Stomach (tissue), 9 donors: ENCODE results near the gene GPR151. TPM values are rescaled to one million over a fixed set of nuclear protein-coding genes. Genes with fewer than 3 reads are reported as not detected.

ENCODE experiments used
- DNase-seq, 2 donors: peaks; one replicate each; pipeline versions ENCODE4 v3.0.0 to v3.0.0-alpha.2; 2013 to 2019
- H3K27ac ChIP-seq, 5 donors: fragments of 200-600 bp in 4 of 5; sonication (generic) in 4 of 5; one replicate each; pipeline ENCODE4 v1.5.1; 2013 to 2019; ENCODE audit warnings: mild to moderate bottlenecking in 1 of 5, moderate library complexity in 1 of 5
- H3K27me3 ChIP-seq, 3 donors: fragments of 200-600 bp; sonication (generic); one replicate each; pipeline ENCODE4 v1.5.1; 2017 to 2019; ENCODE audit warnings: mixed run types in 1 of 3
- H3K36me3 ChIP-seq, 4 donors: fragments of 200-600 bp; sonication (generic); 1 replicate in 3 of 4; 2 replicates in 1 of 4; pipeline ENCODE4 v1.5.1; 2016 to 2019
- H3K4me1 ChIP-seq, 4 donors: fragments of 200-600 bp; sonication (generic); one replicate each; pipeline ENCODE4 v1.5.1; 2016 to 2019
- H3K4me3 ChIP-seq, 4 donors: fragments of 200-600 bp; sonication (generic) in 3 of 4; one replicate each; pipeline ENCODE4 v1.5.1; 2016 to 2019; ENCODE audit warnings: mild to moderate bottlenecking in 1 of 4
- H3K9me3 ChIP-seq, 4 donors: fragments of 200-600 bp; sonication (generic); one replicate each; pipeline ENCODE4 v1.5.1; 2016 to 2019
- EP300 ChIP-seq: sonication (generic); formaldehyde crosslinking; IDR thresholded peaks from one replicate; pipeline ENCODE4 v1.6.1; 2017; ENCODE audit warnings: antibody characterized with exemption
- POLR2A ChIP-seq, 4 donors: fragments of 450-650 bp; IDR thresholded peaks; one replicate each; pipeline ENCODE4 v1.6.1; 2016; ENCODE audit warnings: antibody characterized with exemption in 4 of 4, control low read depth in 2 of 4, mild to moderate bottlenecking in 1 of 4, moderate library complexity in 1 of 4
- POLR2AphosphoS5 ChIP-seq, 3 donors: sonication (generic); formaldehyde crosslinking; IDR thresholded peaks; one replicate each; pipeline ENCODE4 v1.6.1; 2016; ENCODE audit warnings: antibody characterized with exemption in 3 of 3
- WGBS, 5 donors: extraction: QIAGEN DNeasy Blood & Tissue Kit in 3 of 5; methylation state at CpG; one replicate each; pipeline versions ENCODE4 v1.1.5 to v1.1.7; 2013 to 2018; 5-methylcytosine and 5-hydroxymethylcytosine counted together
- intact Hi-C: fragments of 100-400 bp; cut with DNase I; formaldehyde crosslinking; loops from one replicate; pipeline ENCODE4 v1.15.1; 2023; ENCODE audit warnings: low total_unique reads
- polyA plus RNA-seq, 3 donors: library from polyadenylated mRNA; stranded (reverse); fragments of 200-250 nt; gene quantifications; one replicate each; pipeline ENCODE4 v1.2.3, GENCODE V29; 2013
- total RNA-seq, 5 donors: library from RNA; depleted of rRNA; stranded (reverse); fragments of >200 nt; gene quantifications; one replicate each; pipeline versions ENCODE4 v1.1.0 to v1.2.3, GENCODE V29; 2014 to 2016
- TF ChIP-seq, protein P1 (sequence below), 7 experiments: fragments of 450-650 bp in 4 of 7; fragments of 200-600 bp in 3 of 7; sonication (generic) in 3 of 7; IDR thresholded peaks; one replicate each; pipeline ENCODE4 v1.5.1; 2016 to 2019; ENCODE audit warnings: antibody characterized with exemption in 7 of 7, control low read depth in 2 of 7, mild to moderate bottlenecking in 1 of 7
- donor health status: healthy with polysubstance abuse.
- donor health status: Bipolar disorder and iron deficiency.
- donor health status: healthy.

The GPR151 gene
- total and polyA plus RNA-seq, 8 donors, result not detected

DNA sequence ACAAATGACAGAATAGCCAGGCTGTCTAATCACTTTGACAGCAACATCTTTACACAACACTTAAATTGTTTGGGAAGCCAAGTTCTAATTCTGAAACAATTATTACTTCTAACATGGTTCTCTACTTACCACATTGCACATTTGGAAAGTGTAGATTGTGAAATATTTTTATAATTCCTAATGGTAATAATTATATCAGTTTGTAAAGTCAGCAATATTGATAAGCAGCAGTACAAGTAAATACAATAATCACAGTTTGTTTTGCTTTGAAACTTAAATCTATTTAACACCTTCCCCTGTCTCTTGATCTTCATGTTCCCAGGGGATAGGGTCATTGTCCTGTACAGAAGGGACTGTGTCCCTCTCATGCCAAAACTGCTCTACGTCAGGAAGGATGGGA lies 1.4 kb downstream of the GPR151 start:
- intact Hi-C loops, result no loop called here
- H3K27ac ChIP-seq, result no peak overlapping the region
- H3K4me3 ChIP-seq, result no peak overlapping the region
- no peak for DNase-seq
- H3K9me3 ChIP-seq, result no peaks in the 10 kb centered on the region
- 36 to 82% (median 58%) methylated on average over 1 of the region's 1 CpG for WGBS, 5 donors
- H3K27me3 ChIP-seq, result no peaks in the 10 kb centered on the region
- H3K4me1 ChIP-seq, result no peaks in the 10 kb centered on the region
- H3K36me3 ChIP-seq, result peaks cover 17 to 34% (median 30%) of the 10 kb centered on the region in 4 donors
- TF ChIP-seq EP300 (no peak), POLR2AphosphoS5 (IDR thresholded peaks at IDR 0.05) (no peak), POLR2A (IDR thresholded peaks at IDR 0.05) (no peak)
- TF ChIP-seq, protein P1, sequence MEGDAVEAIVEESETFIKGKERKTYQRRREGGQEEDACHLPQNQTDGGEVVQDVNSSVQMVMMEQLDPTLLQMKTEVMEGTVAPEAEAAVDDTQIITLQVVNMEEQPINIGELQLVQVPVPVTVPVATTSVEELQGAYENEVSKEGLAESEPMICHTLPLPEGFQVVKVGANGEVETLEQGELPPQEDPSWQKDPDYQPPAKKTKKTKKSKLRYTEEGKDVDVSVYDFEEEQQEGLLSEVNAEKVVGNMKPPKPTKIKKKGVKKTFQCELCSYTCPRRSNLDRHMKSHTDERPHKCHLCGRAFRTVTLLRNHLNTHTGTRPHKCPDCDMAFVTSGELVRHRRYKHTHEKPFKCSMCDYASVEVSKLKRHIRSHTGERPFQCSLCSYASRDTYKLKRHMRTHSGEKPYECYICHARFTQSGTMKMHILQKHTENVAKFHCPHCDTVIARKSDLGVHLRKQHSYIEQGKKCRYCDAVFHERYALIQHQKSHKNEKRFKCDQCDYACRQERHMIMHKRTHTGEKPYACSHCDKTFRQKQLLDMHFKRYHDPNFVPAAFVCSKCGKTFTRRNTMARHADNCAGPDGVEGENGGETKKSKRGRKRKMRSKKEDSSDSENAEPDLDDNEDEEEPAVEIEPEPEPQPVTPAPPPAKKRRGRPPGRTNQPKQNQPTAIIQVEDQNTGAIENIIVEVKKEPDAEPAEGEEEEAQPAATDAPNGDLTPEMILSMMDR (IDR thresholded peaks at IDR 0.05), result no peak

DNA sequence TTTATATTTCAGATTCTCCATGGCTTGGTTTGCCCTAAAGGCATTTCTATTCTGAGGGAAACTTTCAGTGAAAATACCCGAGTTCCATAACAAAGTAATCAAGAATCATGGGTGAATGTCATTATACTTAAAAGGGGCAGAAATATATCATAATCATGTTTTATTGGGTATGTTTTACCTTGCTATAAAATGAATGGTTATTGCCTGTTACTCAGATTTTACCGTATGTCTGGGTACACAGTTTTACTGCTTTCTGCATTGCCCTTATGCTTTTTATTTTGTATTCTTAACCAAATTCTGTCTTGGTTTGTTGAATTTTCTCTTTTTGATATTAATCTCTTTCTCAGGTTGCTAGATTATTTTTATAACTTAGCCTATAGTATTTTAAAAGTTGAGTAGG lies 2.5 kb downstream of the GPR151 start:
- Histone ChIP-seq H3K4me3 (no peak overlapping the region), H3K4me1 (no peaks in the 10 kb centered on the region), H3K9me3 (no peaks in the 10 kb centered on the region), H3K36me3 (peaks cover 23 to 45% (median 41%) of the 10 kb centered on the region in 4 donors), H3K27me3 (no peaks in the 10 kb centered on the region), H3K27ac (no peak overlapping the region)
- TF ChIP-seq POLR2AphosphoS5 (IDR thresholded peaks at IDR 0.05) (no peak), POLR2A (IDR thresholded peaks at IDR 0.05) (no peak), EP300 (no peak)
- TF ChIP-seq, protein P1 (IDR thresholded peaks at IDR 0.05), result no peak
- 86 to 92% (median 89%) methylated on average over 2 of the region's 2 CpGs for WGBS, 5 donors
- intact Hi-C loops, result no loop called here
- no peak for DNase-seq

DNA sequence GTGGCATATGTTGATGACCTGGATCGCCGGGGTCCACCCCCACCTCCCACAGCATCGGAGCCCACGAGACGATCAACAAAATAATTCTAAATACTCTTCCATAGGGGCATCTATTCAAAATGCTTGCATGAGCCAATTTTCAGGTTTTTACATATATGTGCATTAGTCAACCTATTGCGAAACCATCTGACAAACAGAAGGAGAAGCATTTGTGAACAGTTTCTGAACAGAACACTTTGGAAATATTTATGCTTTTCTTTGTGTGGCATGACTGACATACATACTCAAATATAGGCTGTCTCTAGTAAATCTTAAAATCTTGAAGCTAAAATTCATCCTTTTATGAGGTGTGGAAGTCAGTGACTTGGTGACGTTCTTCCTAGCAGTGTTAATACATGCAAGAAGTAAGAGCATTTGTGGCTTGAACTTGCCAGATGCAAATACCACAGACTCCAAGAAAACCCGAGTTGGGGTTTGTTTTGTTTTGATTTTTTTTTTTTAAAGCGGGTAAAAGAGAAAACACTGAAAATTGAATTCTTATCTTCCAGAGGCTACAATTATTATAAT lies 5.3 kb downstream of the GPR151 start:
- Histone ChIP-seq H3K27me3 (no peaks in the 10 kb centered on the region), H3K4me1 (no peaks in the 10 kb centered on the region), H3K36me3 (peaks cover 27 to 73% (median 69%) of the 10 kb centered on the region in 4 donors), H3K9me3 (no peaks in the 10 kb centered on the region), H3K27ac (no peak overlapping the region), H3K4me3 (no peak overlapping the region)
- TF ChIP-seq, protein P1 (IDR thresholded peaks at IDR 0.05), result no peak
- TF ChIP-seq POLR2AphosphoS5 (IDR thresholded peaks at IDR 0.05) (no peak), POLR2A (IDR thresholded peaks at IDR 0.05) (no peak), EP300 (no peak)
- intact Hi-C loops, result no loop called here
- WGBS, 5 donors, result 87 to 92% (median 90%) methylated on average over 9 of the region's 9 CpGs
- DNase-seq, result no peak

DNA sequence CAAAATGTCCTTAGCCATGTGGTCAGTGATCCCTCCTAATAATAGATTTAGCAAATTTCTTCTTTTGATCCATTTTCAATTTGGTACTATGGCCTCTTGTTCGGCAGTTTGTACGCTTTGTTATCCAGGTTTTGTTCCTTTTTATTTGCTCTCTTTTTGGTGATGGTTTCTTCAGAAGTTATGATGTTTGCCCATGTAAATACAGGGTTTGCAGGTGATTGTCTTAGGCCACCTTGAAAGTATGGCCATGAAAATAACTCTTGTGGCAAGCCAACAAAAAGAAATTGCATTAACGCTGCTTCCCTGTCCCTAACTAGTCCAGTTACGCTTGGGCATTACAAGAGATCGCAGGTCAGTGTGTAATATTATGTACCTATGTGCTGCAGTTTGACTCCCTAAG lies 8.6 kb downstream of the GPR151 start:
- DNase-seq, result no peak
- no peak overlapping the region for H3K27ac ChIP-seq
- H3K27me3 ChIP-seq, result no peaks in the 10 kb centered on the region
- peaks cover 27 to 97% (median 94%) of the 10 kb centered on the region in 4 donors for H3K36me3 ChIP-seq
- TF ChIP-seq POLR2A (IDR thresholded peaks at IDR 0.05) (no peak), POLR2AphosphoS5 (IDR thresholded peaks at IDR 0.05) (no peak), EP300 (no peak)
- TF ChIP-seq, protein P1 (IDR thresholded peaks at IDR 0.05), result no peak
- intact Hi-C loops, result no loop called here
- WGBS, 5 donors, result 65 to 93% (median 81%) methylated on average over 5 of the region's 5 CpGs
- no peak overlapping the region for H3K4me3 ChIP-seq
- no peaks in the 10 kb centered on the region for H3K9me3 ChIP-seq
- H3K4me1 ChIP-seq, result no peaks in the 10 kb centered on the region
